GM21619 (cell line): ENCODE data around the gene EXD1.
"Not testable (repeated sequence)": the region's sequence is repeated elsewhere in the genome, so short reads cannot be mapped to it uniquely, and the experiment has no call there.

Experiments
- ATAC-seq: cut with Tn5 transposase; IDR thresholded peaks from one replicate; pipeline ENCODE4 v1.9.1; 2021; ENCODE audit not compliant: unreplicated experiment

Gene EXD1

DNA sequence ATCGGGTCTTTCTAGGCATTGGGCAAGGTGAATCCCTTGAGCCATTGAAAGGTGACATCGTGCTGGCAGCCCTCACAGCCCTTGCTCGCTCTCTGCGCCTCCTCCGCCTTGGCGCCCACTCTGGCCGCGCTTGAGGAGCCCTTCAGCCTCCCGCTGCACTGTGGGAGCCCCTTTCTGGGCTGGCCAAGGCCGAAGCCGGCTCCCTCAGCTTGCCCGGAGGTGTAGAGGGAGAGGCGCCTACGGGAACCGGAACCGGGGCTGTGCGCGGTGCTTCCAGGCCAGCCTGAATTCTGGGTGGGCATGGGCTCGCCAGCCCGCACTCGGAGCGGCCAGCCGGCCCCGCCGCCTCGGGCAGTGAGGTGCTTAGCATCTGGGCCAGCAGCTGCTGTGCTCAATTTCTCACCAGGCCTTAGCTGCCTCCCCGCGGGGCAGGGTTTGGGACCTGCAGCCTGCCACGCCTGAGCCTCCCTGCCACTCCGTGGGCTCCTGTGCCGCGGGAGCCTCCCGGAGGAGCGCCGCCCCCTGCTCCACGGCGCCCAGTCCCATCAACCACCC, 79.0 kb downstream of the EXD1 start:
- no peak for ATAC-seq

DNA sequence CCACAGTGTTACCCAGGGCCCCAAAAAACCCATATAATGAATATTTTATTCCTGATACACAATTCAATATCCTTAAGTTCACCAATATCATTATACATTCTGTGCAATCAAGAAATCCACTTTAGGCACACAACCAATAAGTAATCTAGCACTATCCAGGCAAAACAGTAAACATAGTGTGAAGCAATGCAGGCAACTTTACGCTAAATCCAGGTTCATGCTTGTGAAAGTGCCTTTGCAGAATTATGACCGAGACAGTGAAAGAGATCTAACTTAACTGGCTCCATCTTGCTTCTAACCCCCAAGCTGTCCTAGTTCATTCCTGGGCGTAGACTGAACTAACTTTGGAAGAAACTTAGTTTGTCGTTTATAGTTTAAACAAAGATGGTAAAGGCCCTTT, 80.3 kb downstream of the EXD1 start:
- no peak for ATAC-seq

DNA sequence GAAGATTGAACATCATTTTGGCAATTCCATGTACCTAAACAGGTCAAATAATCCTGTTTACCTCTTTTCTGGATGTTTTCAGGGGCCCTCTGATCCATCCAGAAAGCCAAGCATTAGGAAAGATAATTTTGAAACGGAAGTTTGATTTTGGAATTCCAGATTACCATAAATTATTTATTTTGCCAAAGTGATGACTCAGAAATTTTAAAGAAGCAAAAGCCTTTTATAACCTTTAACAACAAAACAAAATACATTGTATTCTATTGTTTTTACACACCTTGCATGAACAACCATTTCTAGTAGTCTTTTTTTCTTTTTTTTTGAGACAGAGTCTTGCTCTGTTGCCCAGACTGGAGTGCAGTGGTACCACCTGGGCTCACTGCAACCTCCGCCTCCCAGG, 82.5 kb downstream of the EXD1 start:
- ATAC-seq = no peak

DNA sequence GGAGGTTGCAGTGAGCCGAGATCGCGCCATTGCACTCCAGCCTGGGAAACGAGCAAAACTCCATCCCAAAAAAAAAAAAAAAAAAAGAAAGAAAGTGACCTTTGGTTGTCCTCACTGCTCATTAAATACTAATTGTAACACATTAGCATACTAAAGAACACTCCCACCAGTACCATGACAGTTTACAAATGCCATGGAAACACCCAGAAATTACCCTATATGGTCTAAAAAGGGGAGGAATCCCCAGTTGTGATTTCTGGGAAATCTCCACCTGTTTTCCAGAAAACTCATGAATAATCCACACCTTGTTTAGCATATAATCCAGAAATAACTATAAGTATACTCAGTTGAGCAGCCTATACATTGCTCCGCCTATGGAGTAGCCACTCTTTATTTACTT, 90.9 kb downstream of the EXD1 start:
- ATAC-seq = no peak

DNA sequence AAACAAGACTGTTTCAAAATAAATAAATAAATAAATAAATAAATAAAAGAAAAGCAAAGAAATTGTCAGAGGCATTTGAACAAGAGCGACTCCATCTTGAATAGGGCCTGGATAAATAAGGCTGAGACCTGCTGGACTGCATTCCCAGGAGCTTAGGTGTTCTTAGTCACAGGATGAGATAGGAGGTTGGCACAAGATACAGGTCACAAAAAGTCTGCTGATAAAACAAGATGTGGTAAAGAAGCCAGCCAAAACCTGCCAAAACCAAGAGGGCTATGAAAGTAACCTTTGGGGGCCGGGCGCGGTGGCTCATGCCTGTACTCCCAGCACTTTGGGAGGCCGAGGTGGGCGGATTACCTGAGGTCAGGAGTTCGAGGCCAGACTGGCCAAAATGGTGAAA, 91.4 kb downstream of the EXD1 start:
- not testable (repeated sequence) for ATAC-seq

DNA sequence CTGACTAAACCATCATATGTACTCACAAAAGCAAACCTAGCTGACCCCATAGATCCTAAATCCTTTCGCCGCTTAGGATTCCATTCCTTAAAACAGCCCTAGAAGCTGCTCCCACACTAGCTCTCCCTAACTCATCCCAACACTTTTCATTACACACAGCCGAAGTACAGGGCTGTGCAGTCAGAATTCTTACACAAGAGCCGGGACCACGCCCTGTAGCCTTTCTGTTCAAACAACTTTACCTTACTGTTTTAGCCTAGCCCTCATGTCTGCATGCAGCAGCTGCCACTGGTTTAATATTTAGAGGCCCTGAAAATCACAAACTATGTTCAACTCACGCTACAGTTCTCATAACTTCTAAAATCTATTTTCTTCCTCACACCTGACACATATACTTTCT, 95.0 kb downstream of the EXD1 start:
- ATAC-seq = not testable (repeated sequence)

DNA sequence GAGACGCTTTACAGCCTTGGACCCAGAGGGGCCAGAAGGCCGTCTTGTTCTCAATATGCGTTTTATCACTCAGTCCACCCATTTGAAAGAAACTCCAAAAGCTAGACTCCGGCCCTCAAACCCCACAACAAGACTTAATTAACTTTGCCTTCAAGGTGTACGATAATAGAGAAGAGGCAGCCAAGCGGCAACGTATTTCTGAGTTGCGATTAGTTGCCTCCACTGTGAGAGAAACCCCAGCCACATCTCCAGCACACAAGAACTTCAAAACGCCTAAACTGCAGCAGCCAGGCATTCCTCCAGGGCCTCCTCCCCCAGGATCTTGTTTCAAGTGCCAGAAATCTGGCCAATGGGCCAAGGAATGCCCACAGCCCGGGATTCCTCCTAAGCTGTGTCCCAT, 97.1 kb downstream of the EXD1 start:
- no peak for ATAC-seq
